ENCODE measurements around the gene ACADVL.

DNA sequence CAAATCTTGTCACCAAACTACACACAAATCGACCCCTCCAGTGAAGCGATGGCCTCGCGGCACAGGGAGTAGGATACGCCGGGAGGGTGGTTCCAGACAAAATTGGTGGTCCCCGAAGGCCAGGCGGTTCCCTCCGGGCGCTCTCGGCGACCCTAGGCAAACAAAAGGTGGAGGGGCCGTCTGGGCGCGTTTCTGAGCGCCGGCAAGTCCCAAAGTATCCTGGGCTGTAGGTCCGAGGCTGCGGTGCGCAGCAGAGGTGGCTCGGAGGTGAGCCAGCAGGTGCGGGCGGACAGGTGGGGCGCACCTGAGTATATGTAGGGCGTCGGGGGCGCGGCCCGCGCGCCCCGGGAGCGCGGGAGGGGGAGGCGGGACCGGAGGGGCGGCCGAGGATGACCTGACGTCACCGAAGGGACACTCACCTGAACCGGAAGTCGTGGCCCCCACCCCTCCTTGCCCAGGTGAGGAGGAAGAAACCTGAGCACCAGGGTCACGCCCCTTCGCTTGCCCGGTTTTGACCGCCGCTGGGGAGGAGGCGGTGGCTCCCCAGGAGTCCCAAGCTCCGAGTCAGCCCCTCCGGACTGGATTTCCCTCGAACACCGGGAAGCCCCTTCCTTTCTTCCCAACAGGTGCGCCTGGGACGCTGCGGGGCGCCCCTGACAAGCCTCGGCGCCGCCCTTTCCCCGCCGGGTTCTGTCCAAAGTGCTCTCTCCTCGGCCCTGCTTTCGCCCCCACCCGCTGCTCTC lies 42.6 kb downstream of the ACADVL start, which contains the start of gene CLDN7:
- TF ChIP-seq EZH2phosphoT487 (IDR thresholded peaks at IDR 0.05; ENCODE audit: insufficient read depth, low read depth) (no peak), EZH2 (IDR thresholded peaks at IDR 0.05; ENCODE audit: insufficient read depth, poor library complexity, severe bottlenecking) (no peak)
